GM19467 (cell line): ENCODE data around the gene HLA-DRB5.
"Not testable (repeated sequence)": the region's sequence is repeated elsewhere in the genome, so short reads cannot be mapped to it uniquely, and the experiment has no call there.

Experiments
- ATAC-seq: cut with Tn5 transposase; IDR thresholded peaks from one replicate; pipeline ENCODE4 v1.9.1; 2021; ENCODE audit warnings: mild to moderate bottlenecking, moderate library complexity; ENCODE audit not compliant: unreplicated experiment

Gene HLA-DRB5

DNA sequence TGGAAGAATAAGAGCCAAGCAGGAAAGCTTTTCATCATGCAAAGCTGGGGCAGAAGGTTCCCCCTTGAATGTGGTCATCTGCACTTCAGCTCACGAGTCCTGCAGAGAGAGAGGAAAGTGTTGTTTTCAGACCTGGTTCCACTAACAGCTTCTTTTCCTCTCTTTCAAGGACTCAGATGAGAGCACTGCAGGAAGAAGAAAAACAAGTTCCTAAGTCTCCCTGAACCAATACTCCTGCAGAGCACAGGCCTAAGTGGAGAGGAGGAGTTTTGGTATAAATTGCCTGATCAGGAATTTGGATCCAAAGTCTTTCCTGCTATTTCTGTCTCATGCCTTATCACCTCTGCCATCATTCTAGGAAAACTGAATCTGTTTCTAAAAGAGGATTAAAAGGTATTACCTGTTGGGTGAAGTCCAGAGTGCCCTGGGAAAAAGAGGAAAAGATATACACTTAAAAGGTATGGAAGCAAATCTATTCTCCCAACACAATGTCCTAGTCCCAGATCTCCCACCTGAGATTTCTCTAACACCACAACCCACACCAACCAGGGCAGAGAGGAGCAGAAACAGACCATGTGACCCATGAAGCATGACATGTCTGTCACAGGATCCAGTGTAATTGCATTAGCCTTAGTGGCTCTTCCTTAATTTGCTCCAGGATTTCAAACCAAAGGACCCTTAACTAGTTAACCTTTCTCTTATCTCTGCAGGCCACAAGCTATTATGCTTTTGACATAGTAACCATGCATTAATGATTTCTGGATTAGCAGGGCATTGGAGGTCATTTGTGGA is 12.2 kb downstream of the HLA-DRB5 start:
- ATAC-seq: no peak

DNA sequence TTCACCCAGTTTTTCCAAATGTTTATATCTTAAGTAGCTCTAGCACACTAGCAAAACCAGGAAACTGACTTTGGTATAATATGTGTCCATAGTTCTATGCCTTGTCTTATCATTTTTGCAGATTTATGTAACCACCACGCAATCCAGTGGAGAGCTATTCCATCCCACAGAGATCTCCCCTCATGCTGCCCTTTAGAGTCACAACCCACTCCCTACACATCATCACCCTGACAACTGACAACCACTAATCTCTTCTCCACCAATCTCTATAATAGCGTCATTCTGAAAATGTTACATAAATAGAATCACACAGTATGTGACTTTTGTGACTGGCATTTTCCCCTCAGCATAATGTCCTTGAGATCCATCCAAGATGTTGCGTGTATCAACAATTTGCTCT is 29.1 kb downstream of the HLA-DRB5 start:
- no peak for ATAC-seq

- ATAC-seq: no peak
These were observed 37.7 kb downstream of the HLA-DRB5 start for GRCh38 chr6:32492351-32492750.

DNA sequence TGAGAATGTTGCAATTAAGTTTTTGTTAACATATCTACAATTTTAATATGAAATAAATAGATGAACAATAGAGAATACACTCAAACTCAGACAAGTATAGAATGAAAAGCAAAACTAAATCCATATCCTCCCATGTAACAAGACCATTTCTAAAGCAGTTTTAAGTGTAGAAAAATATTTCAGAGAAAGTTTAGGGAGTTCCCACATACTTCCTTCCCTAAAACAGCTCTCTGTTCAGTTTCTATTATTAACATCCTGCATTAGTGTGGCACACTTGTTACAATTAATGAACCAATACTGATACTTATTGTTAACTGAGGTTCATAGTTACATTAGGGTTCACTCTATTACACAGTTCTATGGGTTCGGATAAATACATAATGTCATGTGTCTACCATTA is 38.4 kb downstream of the HLA-DRB5 start:
- ATAC-seq: no peak

DNA sequence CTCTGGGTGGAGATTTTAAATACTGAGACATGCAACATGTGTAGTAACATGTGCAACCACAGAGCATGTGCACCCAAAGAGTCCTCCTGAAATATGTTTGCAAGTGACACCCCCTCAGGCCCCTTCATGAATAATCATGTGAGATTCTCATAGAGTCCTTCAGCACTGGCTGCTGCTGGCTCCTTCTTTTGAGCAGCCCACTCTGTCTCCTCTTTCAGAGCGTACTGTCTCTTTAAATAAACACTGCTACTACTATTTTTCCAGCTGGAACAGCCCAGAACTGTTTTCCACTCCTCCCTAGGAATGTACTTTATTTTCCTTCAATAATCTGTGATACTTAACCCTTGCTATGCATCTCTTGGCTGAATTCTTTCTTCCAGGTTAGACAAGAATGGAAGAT is 42.0 kb downstream of the HLA-DRB5 start:
- ATAC-seq: no peak

DNA sequence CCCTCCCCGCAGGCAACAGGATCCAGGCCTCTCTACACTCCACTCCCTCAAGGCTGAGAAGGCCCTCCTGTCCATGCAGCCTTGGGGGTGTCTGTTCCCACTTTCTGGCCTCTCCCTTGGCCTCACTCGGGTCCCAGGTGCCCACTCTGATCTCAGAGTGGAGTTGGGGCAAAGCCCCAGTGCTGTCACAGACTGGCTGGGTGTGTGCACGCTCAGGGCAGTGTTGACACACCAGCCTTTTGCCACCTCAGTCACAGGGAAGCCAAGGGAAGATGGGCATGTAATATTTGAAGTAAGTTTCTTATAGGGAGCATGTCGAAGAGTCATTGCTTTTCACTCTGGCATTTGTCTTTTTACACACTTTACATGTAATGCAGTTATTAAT is 45.5 kb downstream of the HLA-DRB5 start:
- ATAC-seq: no peak

DNA sequence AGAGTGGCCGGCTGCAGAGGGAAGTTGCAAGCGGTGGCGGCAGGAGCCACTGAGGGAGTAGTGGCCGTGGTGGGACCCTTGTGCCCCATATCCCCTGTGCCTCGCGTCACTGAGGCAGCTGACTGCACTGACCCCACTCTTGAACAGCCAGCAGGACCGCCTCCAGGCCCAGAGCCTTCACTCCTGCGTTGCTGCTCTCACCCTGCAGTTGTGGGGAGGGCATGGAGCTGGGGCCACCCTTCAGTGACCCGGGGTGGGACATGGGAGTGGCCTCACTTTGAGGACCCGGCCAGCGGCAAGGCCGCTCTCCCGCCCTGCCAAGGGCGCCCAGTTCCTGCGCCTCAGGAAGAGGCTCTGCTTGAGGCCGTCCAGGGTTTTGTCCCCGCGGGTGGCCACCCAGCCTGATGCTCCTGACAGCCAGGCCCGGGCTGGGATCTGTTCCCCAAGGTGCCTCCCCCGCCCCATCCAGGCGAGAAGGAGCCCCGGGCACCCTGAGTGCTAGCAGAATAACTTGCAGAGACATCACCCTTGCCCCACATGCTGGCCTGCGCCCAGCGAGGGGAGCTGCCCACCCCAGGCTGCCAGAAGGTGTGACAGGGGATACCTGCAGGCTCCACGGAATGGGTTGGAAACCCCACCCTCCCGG is 46.0 kb downstream of the HLA-DRB5 start:
- no peak for ATAC-seq

GRCh38 chr6:32475392-32476206 is 54.5 kb downstream of the HLA-DRB5 start:
- ATAC-seq: no peak

- peak; percentile 73 for ATAC-seq
These were observed 56.4 kb downstream of the HLA-DRB5 start for GRCh38 chr6:32473376-32474348.

GRCh38 chr6:32472781-32473375 is 57.2 kb downstream of the HLA-DRB5 start:
- no peak for ATAC-seq

GRCh38 chr6:32467743-32468503 is 62.2 kb downstream of the HLA-DRB5 start:
- not testable (repeated sequence) for ATAC-seq
